ENCODE measurements around the gene MOB1B. TPM values are rescaled to one million over a fixed set of nuclear protein-coding genes. Genes with fewer than 3 reads are reported as not detected.

Gene MOB1B
- 13.0 TPM for total RNA-seq

DNA sequence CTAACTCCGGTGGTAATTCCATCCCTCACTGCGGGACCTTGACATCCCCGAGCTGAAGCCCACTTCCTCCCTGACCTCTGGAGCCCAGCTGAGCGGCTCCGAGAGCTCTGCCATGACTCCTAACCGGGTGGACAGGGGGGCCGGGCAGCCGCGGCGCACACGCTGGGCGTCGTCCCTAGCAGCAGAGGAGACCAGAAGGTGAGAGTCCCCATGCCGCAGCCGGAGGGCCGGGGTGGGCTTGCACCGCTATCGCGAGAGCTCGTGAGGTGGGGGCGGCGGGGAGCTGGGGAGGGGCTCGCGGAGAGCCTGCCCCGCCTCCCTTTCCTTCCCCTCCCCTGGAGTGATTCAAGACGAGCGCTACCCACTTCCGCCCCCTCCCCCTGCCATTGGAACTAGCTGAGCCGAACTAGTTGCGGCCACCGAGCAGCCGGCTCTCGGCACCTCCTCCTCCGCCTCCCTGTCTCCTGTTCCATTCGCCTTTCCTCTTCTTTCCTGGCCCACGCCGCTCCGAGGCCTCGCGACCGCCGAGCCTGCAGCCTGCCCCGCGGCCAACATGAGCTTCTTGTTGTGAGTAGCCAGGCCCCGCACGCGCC lies at the start of gene MOB1B:
Gene MOB1B, plus strand, starts transcription at position 386 of the 593 bp plus-strand sequence. Its CDS starts 168 bp downstream, at position 554.
- H3K4me3 ChIP-seq, result peak within 1 kb of the TSS; percentile 79 to 87
- TF ChIP-seq POLR2A (IDR thresholded peaks at IDR 0.05), result peak in 1 of 2 donors; percentile 32
- TF ChIP-seq, protein P1, sequence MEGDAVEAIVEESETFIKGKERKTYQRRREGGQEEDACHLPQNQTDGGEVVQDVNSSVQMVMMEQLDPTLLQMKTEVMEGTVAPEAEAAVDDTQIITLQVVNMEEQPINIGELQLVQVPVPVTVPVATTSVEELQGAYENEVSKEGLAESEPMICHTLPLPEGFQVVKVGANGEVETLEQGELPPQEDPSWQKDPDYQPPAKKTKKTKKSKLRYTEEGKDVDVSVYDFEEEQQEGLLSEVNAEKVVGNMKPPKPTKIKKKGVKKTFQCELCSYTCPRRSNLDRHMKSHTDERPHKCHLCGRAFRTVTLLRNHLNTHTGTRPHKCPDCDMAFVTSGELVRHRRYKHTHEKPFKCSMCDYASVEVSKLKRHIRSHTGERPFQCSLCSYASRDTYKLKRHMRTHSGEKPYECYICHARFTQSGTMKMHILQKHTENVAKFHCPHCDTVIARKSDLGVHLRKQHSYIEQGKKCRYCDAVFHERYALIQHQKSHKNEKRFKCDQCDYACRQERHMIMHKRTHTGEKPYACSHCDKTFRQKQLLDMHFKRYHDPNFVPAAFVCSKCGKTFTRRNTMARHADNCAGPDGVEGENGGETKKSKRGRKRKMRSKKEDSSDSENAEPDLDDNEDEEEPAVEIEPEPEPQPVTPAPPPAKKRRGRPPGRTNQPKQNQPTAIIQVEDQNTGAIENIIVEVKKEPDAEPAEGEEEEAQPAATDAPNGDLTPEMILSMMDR (IDR thresholded peaks at IDR 0.05), result peak in 1 of 3 experiments; percentile 15
- peak in 1 of 2 donors; percentile 77 for TF ChIP-seq POLR2AphosphoS5 (IDR thresholded peaks at IDR 0.05; ENCODE audit: insufficient read depth in 1 of 2, low read depth in 1 of 2)
- intact Hi-C loops (cut with DNase I), result loop anchor here (10.0 kb wide), 2 partner anchors 67 to 103 kb away; partner anchors contain the start of gene GRSF1
- no peaks in the 10 kb centered on the region for H3K27me3 ChIP-seq
- DNase-seq (ENCODE audit: extremely low spot score in 2 of 2), result peak in 1 of 2 donors; percentile 93
- no peaks in the 10 kb centered on the region for H3K36me3 ChIP-seq
- no peaks in the 10 kb centered on the region for H3K9me3 ChIP-seq
- peaks cover 17% of the 10 kb centered on the region for H3K4me1 ChIP-seq
- H3K27ac ChIP-seq, result peak within 1 kb of the TSS; percentile 84

DNA sequence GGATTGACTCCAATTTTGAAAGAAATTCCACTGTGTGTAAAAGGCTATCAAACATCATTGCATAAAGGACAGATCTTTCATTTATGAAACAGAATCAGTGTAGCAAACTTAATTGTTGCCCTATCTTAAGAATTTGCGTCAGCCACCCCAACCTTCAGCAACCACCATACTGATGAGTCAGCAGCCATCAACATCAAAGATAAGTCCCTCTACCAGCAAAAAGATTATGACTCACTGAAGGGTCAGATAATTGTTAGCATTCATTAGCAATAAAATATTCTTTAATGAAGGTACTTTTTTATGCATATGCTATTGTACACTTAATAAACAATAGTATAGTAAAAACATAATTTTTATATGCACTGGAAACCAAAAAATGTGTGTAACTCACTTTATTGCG lies 46.7 kb upstream of the MOB1B start:
- no peak for TF ChIP-seq POLR2A (IDR thresholded peaks at IDR 0.05)
- TF ChIP-seq, protein P1 (IDR thresholded peaks at IDR 0.05), result no peak
- TF ChIP-seq POLR2AphosphoS5 (IDR thresholded peaks at IDR 0.05; ENCODE audit: insufficient read depth in 1 of 2, low read depth in 1 of 2), result no peak
- intact Hi-C loops (cut with DNase I), result no loop called here
- Histone ChIP-seq H3K4me1 (no peaks in the 10 kb centered on the region), H3K36me3 (no peaks in the 10 kb centered on the region), H3K4me3 (no peak overlapping the region), H3K27ac (no peak overlapping the region), H3K9me3 (no peaks in the 10 kb centered on the region), H3K27me3 (no peaks in the 10 kb centered on the region)
- DNase-seq (ENCODE audit: extremely low spot score in 2 of 2), result no peak

DNA sequence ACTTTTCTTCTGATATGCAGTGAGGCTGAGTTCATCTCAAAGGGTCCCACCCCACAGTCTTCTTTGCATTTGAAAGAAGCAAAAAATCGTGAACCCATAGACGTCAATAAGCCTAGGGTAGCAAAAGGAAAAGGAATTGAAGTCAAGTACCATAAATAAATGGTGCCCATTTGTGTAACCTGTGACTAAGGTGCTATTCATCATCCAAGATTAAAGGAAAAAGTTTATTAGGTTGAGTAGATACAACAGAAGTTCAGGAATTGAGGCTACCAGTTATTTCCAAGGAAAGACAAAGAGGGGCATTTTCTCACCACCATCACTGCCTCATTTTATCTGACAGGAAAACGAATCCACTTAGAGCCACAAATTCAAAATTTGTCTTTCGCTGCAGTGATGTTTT lies 43.7 kb upstream of the MOB1B start:
- no peak overlapping the region for H3K27ac ChIP-seq
- no peaks in the 10 kb centered on the region for H3K27me3 ChIP-seq
- no peak overlapping the region for H3K4me3 ChIP-seq
- H3K9me3 ChIP-seq, result no peaks in the 10 kb centered on the region
- H3K36me3 ChIP-seq, result no peaks in the 10 kb centered on the region
- TF ChIP-seq POLR2AphosphoS5 (IDR thresholded peaks at IDR 0.05; ENCODE audit: insufficient read depth in 1 of 2, low read depth in 1 of 2), result no peak
- no peak for TF ChIP-seq POLR2A (IDR thresholded peaks at IDR 0.05)
- TF ChIP-seq, protein P1 (IDR thresholded peaks at IDR 0.05), result no peak
- intact Hi-C loops (cut with DNase I), result no loop called here
- no peaks in the 10 kb centered on the region for H3K4me1 ChIP-seq
- DNase-seq (ENCODE audit: extremely low spot score in 2 of 2), result no peak

DNA sequence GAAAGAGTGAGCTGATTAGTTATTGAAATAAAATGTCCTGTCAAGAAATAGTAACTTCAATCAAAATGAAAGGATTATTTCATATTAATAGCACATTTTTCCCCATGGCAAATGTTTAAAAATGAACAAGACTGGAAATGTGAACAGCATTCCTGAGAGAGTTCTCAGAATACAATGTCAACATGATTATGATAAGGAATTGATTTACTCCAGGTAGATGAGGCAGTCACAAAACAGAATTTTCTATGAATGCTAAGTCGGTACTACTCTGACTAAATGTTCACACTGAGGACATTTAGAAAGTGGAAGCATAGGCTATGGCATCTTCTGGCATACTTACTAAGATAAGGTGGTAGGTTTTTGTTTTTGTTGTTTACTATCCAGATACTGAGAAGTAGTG lies 43.1 kb upstream of the MOB1B start:
- intact Hi-C loops (cut with DNase I), result no loop called here
- no peaks in the 10 kb centered on the region for H3K4me1 ChIP-seq

More for the DNA sequence above, 43.1 kb upstream of the MOB1B start:
- TF ChIP-seq POLR2AphosphoS5 (IDR thresholded peaks at IDR 0.05; ENCODE audit: insufficient read depth in 1 of 2, low read depth in 1 of 2), result no peak
- no peak for TF ChIP-seq POLR2A (IDR thresholded peaks at IDR 0.05)
- TF ChIP-seq, protein P1 (IDR thresholded peaks at IDR 0.05), result no peak
- DNase-seq (ENCODE audit: extremely low spot score in 2 of 2), result no peak
- no peak overlapping the region for H3K4me3 ChIP-seq
- no peaks in the 10 kb centered on the region for H3K36me3 ChIP-seq
- no peaks in the 10 kb centered on the region for H3K27me3 ChIP-seq
- no peaks in the 10 kb centered on the region for H3K9me3 ChIP-seq
- H3K27ac ChIP-seq, result no peak overlapping the region

Data from vagina (tissue), 2 donors.